ENCODE results near the gene FHAD1. TPM values are rescaled to one million over a fixed set of nuclear protein-coding genes. Genes with fewer than 3 reads are reported as not detected.

Gene FHAD1
- total and polyA plus RNA-seq, 9 of the 15 experiments (the other 6 are each of a cell fraction or from before 2014, with no cell fraction given) = 0.32 to 2.1 (median 1.5) TPM; not detected in 1

DNA sequence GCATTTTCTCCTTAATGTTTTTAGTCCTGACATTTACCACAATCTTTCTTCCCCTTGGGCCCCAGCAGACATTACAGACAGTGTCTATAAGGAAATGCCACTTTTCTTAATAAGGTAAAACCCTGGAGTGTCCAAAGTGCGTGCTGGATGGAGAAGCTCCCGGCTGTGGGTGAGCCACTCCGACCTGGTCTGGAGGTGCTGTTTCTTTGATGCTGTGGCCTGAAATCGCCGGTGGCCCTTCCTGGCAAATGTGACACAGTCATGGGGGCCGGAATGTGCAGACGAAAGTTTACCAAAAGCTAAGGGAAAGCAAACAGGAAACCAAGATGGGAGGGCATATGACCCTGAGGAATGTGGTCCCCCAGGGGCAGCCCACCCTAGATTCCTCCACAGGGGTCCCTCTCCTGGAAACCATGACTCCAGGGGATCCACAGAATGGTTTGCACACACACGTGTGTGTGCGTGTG, 77.9 kb downstream of the FHAD1 start (continued):
- TF ChIP-seq, protein P1, sequence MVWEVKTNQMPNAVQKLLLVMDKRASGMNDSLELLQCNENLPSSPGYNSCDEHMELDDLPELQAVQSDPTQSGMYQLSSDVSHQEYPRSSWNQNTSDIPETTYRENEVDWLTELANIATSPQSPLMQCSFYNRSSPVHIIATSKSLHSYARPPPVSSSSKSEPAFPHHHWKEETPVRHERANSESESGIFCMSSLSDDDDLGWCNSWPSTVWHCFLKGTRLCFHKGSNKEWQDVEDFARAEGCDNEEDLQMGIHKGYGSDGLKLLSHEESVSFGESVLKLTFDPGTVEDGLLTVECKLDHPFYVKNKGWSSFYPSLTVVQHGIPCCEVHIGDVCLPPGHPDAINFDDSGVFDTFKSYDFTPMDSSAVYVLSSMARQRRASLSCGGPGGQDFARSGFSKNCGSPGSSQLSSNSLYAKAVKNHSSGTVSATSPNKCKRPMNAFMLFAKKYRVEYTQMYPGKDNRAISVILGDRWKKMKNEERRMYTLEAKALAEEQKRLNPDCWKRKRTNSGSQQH (CRISPR knock-in tag; IDR thresholded peaks at IDR 0.05) = no peak
- TF ChIP-seq ZKSCAN8 (CRISPR knock-in tag; IDR thresholded peaks at IDR 0.05) = no peak

GRCh38 chr1:15325375-15326085, 78.5 kb downstream of the FHAD1 start:
- no peak overlapping the region for H3K9ac ChIP-seq (ENCODE audit: insufficient read depth in 1 of 2, low read depth in 2 of 2, low read length in 2 of 2)
- H2AFZ ChIP-seq (ENCODE audit: low read depth, low read length) = no peak overlapping the region
- FAIRE-seq = no peak
- H3K27ac ChIP-seq (ENCODE audit: extremely low read depth, low read depth, low read length) = no peak overlapping the region
- H3K9me1 ChIP-seq (ENCODE audit: control insufficient read depth, insufficient read depth, low read length) = no peaks in the 10 kb centered on the region
- intact Hi-C loops (cut with micrococcal nuclease) = no loop called here
- no peak for DNase-seq (ENCODE audit: extremely low read depth in 1 of 4, low spot score in 3 of 4)
- CTCF ChIA-PET (ENCODE audit: low intra/inter-chr PET ratio) = interaction anchor here (0.6 to 3.4 kb wide), 3 partner anchors 39 to 735 kb away, joined by 3 to 46 read pairs (median 4); no protein-coding TSS in a partner anchor
- BruUV-seq (replicated peaks) = no TSS peak
- POLR2A ChIA-PET = interaction anchor here (0.6 to 0.8 kb wide), 2 partner anchors 10 to 119 kb away, joined by 3 read pairs; no protein-coding TSS in a partner anchor
- no peaks in the 10 kb centered on the region for H3K9me3 ChIP-seq (replicated peaks; ENCODE audit: control insufficient read depth, insufficient read depth, low read depth, low read length)
- no peak overlapping the region for H3K4me2 ChIP-seq (ENCODE audit: insufficient read depth, low read length)
- 45% methylated on average over 4 of the region's 4 CpGs for WGBS (ENCODE audit: insufficient coverage, low coverage, missing lambda C conversion rate)
- peaks cover 9% of the 10 kb centered on the region; the same call in 1 of the 2 replicates for H4K20me1 ChIP-seq (replicated peaks; ENCODE audit: control insufficient read depth, insufficient read depth, low read length)
- no peaks in the 10 kb centered on the region; a peak in 2 of 5 replicates for H3K27me3 ChIP-seq (ENCODE audit: control insufficient read depth in 2 of 2, insufficient read depth in 2 of 2, low read length in 2 of 2)
- H3K79me2 ChIP-seq (ENCODE audit: control insufficient read depth, insufficient read depth, low read length) = no peaks in the 10 kb centered on the region
- H3K4me3 ChIP-seq = no peak overlapping the region
- no peak for ATAC-seq
- H3K4me1 ChIP-seq (replicated peaks in 1 of 2; ENCODE audit: control insufficient read depth in 2 of 2, insufficient read depth in 2 of 2, low read length in 2 of 2) = peaks cover 32 to 40% of the 10 kb centered on the region in 2 experiments
- in situ Hi-C loops (cut with MboI) = loop anchor here (5.0 kb wide), 1 partner anchor 102 kb away; no protein-coding TSS in a partner anchor
- H3K36me3 ChIP-seq (ENCODE audit: control insufficient read depth, insufficient read depth, low read length) = no peaks in the 10 kb centered on the region
- TF ChIP-seq BRCA1 (IDR thresholded peaks at IDR 0.05) (no peak), BRCA1 (CRISPR knock-in tag; IDR thresholded peaks at IDR 0.05) (0 out of 2 replicates have a peak, but pooled peaks have one; percentile 10), RAD21 (CRISPR knock-in tag; conservative IDR thresholded peaks at IDR 0.05 in 1 of 2, IDR thresholded peaks at IDR 0.05 in 1 of 2) (peak in 1 of 2 experiments; percentile 22; a peak in 1 of 4 replicates), ZFP36 (IDR thresholded peaks at IDR 0.05; ENCODE audit: low read depth, low read length, partially characterized antibody) (no peak)
- TF ChIP-seq, protein P2, sequence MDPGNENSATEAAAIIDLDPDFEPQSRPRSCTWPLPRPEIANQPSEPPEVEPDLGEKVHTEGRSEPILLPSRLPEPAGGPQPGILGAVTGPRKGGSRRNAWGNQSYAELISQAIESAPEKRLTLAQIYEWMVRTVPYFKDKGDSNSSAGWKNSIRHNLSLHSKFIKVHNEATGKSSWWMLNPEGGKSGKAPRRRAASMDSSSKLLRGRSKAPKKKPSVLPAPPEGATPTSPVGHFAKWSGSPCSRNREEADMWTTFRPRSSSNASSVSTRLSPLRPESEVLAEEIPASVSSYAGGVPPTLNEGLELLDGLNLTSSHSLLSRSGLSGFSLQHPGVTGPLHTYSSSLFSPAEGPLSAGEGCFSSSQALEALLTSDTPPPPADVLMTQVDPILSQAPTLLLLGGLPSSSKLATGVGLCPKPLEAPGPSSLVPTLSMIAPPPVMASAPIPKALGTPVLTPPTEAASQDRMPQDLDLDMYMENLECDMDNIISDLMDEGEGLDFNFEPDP (CRISPR knock-in tag; IDR thresholded peaks at IDR 0.05) = no peak
- TF ChIP-seq, protein P3, sequence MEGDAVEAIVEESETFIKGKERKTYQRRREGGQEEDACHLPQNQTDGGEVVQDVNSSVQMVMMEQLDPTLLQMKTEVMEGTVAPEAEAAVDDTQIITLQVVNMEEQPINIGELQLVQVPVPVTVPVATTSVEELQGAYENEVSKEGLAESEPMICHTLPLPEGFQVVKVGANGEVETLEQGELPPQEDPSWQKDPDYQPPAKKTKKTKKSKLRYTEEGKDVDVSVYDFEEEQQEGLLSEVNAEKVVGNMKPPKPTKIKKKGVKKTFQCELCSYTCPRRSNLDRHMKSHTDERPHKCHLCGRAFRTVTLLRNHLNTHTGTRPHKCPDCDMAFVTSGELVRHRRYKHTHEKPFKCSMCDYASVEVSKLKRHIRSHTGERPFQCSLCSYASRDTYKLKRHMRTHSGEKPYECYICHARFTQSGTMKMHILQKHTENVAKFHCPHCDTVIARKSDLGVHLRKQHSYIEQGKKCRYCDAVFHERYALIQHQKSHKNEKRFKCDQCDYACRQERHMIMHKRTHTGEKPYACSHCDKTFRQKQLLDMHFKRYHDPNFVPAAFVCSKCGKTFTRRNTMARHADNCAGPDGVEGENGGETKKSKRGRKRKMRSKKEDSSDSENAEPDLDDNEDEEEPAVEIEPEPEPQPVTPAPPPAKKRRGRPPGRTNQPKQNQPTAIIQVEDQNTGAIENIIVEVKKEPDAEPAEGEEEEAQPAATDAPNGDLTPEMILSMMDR (IDR thresholded peaks at IDR 0.05 in 2 of 3, conservative IDR thresholded peaks at IDR 0.05 in 1 of 3; ENCODE audit: insufficient read depth in 2 of 3, low read depth in 1 of 3, low read length in 3 of 3) = peak in 2 of 3 experiments; percentile 37 to 47; a peak in 4 of 6 replicates
- TF ChIP-seq, protein P4, sequence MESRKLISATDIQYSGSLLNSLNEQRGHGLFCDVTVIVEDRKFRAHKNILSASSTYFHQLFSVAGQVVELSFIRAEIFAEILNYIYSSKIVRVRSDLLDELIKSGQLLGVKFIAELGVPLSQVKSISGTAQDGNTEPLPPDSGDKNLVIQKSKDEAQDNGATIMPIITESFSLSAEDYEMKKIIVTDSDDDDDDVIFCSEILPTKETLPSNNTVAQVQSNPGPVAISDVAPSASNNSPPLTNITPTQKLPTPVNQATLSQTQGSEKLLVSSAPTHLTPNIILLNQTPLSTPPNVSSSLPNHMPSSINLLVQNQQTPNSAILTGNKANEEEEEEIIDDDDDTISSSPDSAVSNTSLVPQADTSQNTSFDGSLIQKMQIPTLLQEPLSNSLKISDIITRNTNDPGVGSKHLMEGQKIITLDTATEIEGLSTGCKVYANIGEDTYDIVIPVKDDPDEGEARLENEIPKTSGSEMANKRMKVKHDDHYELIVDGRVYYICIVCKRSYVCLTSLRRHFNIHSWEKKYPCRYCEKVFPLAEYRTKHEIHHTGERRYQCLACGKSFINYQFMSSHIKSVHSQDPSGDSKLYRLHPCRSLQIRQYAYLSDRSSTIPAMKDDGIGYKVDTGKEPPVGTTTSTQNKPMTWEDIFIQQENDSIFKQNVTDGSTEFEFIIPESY (CRISPR knock-in tag; IDR thresholded peaks at IDR 0.05) = peak; percentile 97

Data from K562 (cell line).